Activated gamma-delta T cell (primary cell): ENCODE measurements around the gene SETDB1.
A peak's percentile ranks its signal among the peaks of the same experiment; 100 is the strongest.

ENCODE experiments used
- DNase-seq: peaks from one replicate; lab custom pipeline; 2025; lab: John Stamatoyannopoulos, UW

The SETDB1 gene

GRCh38 chr1:151003180-151003579 is 77.0 kb downstream of the SETDB1 start:
- no peak for DNase-seq

GRCh38 chr1:151005729-151006319 is 79.7 kb downstream of the SETDB1 start:
- DNase-seq = no peak

- no peak for DNase-seq
These were observed 80.3 kb downstream of the SETDB1 start, which contains the start of gene MINDY1 for GRCh38 chr1:151006327-151007052. TSS of gene MINDY1 (minus strand) at chr1:151006902. CDS start at chr1:151002617, 4,285 bp downstream.

GRCh38 chr1:151007853-151008243 is 81.7 kb downstream of the SETDB1 start:
- no peak for DNase-seq

- DNase-seq = peak; percentile 94
These were observed 82.4 kb downstream of the SETDB1 start, which contains the start of gene PRUNE1 for GRCh38 chr1:151008244-151009205. TSS of gene PRUNE1 (plus strand) at chr1:151008449. CDS start at chr1:151008633, 184 bp downstream.

- DNase-seq = no peak
These were observed 83.0 kb downstream of the SETDB1 start for GRCh38 chr1:151009206-151009587.

GRCh38 chr1:151009674-151010345 is 83.6 kb downstream of the SETDB1 start:
- DNase-seq = no peak

- DNase-seq = no peak
These were observed 84.2 kb downstream of the SETDB1 start for GRCh38 chr1:151010346-151010726.

GRCh38 chr1:151011154-151011850 is 85.1 kb downstream of the SETDB1 start:
- DNase-seq = no peak

GRCh38 chr1:151012684-151013471 is 86.7 kb downstream of the SETDB1 start:
- DNase-seq = no peak

- DNase-seq = no peak
These were observed 87.4 kb downstream of the SETDB1 start for GRCh38 chr1:151013518-151013917.
